Ectodermal cell (in vitro differentiated cells): ENCODE data around the gene POC1B.

Experiments
- H3K27ac ChIP-seq: 2 replicates; pipeline ENCODE4 v1.7.0; 2013; ENCODE audit warnings: mild to moderate bottlenecking, low read depth, low read length; ENCODE audit not compliant: insufficient read depth, poor library complexity, severe bottlenecking
- H3K27me3 ChIP-seq: 2 replicates; pipeline ENCODE4 v1.7.0; 2013; ENCODE audit warnings: mild to moderate bottlenecking, low read length; ENCODE audit not compliant: insufficient read depth, control insufficient read depth, poor library complexity, severe bottlenecking
- H3K36me3 ChIP-seq: one replicate; pipeline ENCODE4 v1.7.0; 2013; ENCODE audit warnings: low read length; ENCODE audit not compliant: control insufficient read depth, insufficient read depth
- H3K4me1 ChIP-seq: one replicate; pipeline ENCODE4 v1.7.0; 2013; ENCODE audit warnings: low read length; ENCODE audit not compliant: control insufficient read depth, insufficient read depth
- H3K4me3 ChIP-seq: 2 replicates; pipeline ENCODE4 v1.7.0; 2013; ENCODE audit warnings: low read depth, low read length, control low read depth; ENCODE audit not compliant: insufficient read depth
- H3K9me3 ChIP-seq: 2 replicates; pipeline ENCODE4 v1.7.0; 2013; ENCODE audit warnings: mild to moderate bottlenecking, low read length, moderate library complexity; ENCODE audit not compliant: control insufficient read depth
- WGBS, 2 experiments: methylation state at CpG; one replicate each; pipeline ENCODE4 v1.1.7; 2013; ENCODE audit warnings: missing lambda C conversion rate in 2 of 2; 5-methylcytosine and 5-hydroxymethylcytosine counted together

POC1B gene

DNA sequence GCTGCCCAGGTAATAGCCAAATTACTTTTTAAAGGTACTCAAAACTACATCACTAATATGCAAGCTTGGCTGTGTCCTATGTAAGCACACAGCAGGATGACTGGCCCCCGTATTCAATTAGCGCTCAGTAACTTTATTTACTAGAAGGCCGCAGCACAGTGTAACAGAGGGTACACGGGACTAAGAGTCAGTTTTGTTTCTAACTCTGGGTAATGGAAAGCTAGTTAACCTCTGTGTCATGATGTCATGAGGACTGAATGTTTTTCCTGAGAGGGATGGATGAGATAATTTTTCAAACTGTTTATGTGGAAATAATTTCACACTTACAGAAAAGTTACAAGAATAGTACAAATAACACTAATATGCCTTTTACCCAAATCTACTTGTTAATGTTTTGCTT is 28.4 kb downstream of the POC1B start:
- Histone ChIP-seq H3K27ac (no peak overlapping the region), H3K36me3 (no peaks in the 10 kb centered on the region), H3K27me3 (no peaks in the 10 kb centered on the region), H3K4me3 (no peak overlapping the region), H3K4me1 (no peaks in the 10 kb centered on the region), H3K9me3 (no peaks in the 10 kb centered on the region)
- WGBS, 2 experiments, result 87 to 95% methylated on average over 4 of the region's 4 CpGs

DNA sequence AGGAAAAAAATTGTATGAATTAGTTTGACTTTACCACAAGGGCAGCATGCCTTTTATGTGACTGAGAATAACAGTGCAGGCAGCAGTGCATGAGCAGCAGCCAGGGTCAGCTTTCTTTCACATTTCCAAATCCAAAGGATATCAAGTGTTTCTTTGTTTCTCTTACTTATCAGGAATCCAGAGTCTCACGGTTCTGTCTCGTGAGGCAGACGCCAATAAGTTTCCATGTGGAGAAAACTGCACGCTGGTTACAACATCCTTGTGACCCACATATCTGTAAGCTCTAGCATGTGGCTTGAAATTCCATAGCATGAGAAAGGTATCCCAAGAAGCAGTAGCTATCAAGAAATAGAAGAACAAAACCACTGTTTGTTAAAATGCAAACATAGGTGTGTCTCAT is 28.8 kb downstream of the POC1B start:
- 91 to 95% methylated on average over 4 of the region's 4 CpGs for WGBS, 2 experiments
- Histone ChIP-seq H3K36me3 (no peaks in the 10 kb centered on the region), H3K4me1 (no peaks in the 10 kb centered on the region), H3K27ac (no peak overlapping the region), H3K27me3 (no peaks in the 10 kb centered on the region), H3K4me3 (no peak overlapping the region), H3K9me3 (no peaks in the 10 kb centered on the region)

DNA sequence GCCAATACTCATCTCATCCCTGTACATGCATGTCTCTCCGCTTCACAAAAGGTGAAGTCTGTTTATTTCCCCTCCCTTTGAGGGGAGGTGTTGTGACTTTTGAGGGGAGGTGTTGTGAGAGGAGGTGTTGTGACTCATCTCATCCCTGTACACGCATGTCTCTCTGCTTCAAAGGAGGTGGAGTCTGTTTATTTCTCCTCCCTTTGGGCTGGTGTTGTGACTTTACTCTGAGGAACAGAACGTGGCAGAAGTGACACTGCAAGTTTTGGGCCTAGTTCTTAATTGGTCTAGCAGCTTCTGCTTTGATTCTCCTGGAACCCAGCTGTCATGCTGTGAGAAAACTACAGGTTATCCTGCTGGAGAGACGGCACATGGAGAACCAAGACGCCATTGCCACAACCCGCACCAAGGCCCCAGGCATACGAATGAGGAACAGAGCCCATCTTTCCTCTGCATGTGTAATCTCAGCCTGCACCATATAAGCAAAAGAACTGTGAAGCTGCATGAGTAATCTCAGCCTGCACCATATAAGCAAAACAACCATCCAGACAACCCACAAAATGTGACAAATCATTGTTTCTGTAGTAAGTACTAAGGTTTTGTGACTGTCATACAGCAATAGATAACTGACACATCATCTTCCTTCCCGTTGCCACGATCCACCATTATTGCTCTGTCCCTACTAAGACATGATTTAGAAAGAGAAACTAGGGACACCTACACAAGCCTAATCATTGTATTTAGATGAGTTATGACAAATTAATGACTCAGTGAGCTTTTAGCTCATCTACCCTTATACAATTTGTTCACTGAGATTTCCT is 31.2 kb downstream of the POC1B start:
- Histone ChIP-seq H3K27ac (no peak overlapping the region), H3K27me3 (no peaks in the 10 kb centered on the region), H3K9me3 (no peaks in the 10 kb centered on the region), H3K4me3 (no peak overlapping the region), H3K36me3 (no peaks in the 10 kb centered on the region), H3K4me1 (no peaks in the 10 kb centered on the region)
- 92 to 95% methylated on average over 9 of the region's 9 CpGs for WGBS, 2 experiments

DNA sequence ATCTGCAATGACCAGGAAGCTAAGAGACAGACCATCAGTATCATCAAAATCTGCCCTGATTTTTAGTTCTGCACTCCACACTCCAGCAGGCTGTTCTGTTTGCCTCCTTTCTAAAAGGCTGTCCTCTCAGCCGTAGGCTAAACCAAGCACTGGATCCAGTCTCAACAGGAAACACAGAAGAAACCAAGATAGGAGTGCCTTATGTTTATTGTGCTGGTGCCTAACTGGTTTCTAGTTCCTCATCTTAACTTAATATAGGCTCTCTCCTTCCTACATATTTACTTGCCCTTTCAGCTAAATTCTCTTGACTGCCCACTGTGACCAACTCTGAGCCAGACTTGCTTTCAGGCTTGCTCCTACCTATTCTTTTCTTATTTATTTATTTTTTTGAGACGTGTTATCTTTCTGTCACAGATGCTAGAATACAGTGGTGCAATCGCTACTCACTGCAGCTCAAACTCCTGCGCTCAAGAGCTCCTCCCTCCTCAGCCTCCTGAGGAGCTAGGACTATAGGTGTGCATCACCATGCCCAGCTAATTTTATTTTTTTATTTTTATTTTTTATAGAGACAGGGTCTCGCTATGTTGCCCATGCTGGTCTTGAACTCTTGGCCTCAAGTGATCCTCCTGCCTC is 32.1 kb downstream of the POC1B start:
- Histone ChIP-seq H3K4me3 (no peak overlapping the region), H3K9me3 (no peaks in the 10 kb centered on the region), H3K36me3 (no peaks in the 10 kb centered on the region), H3K4me1 (no peaks in the 10 kb centered on the region), H3K27me3 (no peaks in the 10 kb centered on the region), H3K27ac (no peak overlapping the region)
- WGBS, 2 experiments, result 89 to 93% methylated on average over 5 of the region's 5 CpGs

DNA sequence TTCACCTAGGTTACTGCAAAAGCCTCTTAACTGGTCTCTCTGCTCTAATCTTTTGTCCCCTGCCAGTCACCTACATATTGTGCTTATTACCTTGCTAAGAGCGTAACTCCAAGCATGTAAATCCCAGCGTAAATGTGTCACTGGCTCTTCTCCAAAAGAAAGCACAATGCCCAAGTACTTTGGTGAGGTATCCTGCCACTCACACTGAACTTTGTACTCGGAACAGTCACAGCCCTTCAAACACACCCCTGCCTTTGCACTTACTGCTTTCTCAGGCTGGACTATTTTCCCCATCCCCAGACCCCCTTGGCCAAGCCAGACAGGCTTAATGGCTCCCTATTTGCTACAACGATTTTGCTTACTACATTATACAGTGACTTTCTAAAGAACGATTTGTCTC is 33.0 kb downstream of the POC1B start:
- WGBS, 2 experiments, result 72 to 73% methylated on average over 5 of the region's 5 CpGs
- H3K27ac ChIP-seq, result no peak overlapping the region
- no peaks in the 10 kb centered on the region for H3K27me3 ChIP-seq
- no peaks in the 10 kb centered on the region for H3K4me1 ChIP-seq
- no peaks in the 10 kb centered on the region for H3K36me3 ChIP-seq
- H3K9me3 ChIP-seq, result no peaks in the 10 kb centered on the region
- no peak overlapping the region for H3K4me3 ChIP-seq

DNA sequence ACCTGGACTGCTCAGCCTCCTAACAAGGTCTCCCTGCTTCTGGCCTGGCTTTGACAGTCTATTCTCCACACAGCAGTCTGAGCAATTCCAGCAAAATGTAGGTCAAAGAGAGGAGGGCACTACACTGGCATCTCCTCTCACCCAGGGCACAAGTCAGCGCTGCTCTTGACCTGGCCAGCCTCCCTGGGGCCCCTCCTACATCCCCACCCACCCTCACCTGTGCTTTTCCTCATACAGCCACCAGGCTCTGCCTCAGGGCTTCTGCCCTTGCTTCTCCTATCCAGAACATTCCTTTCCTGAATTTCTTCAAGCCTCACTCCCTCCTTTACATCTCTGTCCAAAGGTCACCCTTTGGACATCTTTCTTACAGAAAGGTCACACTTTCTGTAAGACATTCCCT is 34.9 kb downstream of the POC1B start:
- Histone ChIP-seq H3K36me3 (no peaks in the 10 kb centered on the region), H3K4me1 (no peaks in the 10 kb centered on the region), H3K27me3 (no peaks in the 10 kb centered on the region), H3K4me3 (no peak overlapping the region), H3K27ac (no peak overlapping the region), H3K9me3 (no peaks in the 10 kb centered on the region)
- 91 to 93% methylated on average over 1 of the region's 1 CpG for WGBS, 2 experiments

DNA sequence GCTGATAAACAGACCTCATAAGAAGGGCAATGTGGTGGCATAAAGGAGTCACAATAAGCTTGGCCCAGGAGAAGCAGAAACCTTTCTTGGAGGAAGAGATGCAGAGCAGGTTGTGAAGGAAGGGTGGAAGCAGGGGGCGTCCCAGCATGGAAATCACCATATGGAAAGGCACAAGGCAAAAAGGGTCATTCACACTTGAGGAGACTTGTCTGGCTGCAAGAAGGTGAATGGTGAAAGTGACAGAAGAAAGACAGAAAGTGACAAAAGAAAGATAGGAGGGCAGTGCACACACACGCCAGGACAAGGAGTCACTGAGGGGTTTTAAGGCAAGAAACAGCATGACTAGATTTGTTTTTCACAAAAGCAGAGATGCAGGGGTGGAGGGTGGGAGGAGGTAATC is 39.6 kb downstream of the POC1B start:
- Histone ChIP-seq H3K27me3 (no peaks in the 10 kb centered on the region), H3K27ac (no peak overlapping the region), H3K36me3 (no peaks in the 10 kb centered on the region), H3K4me1 (no peaks in the 10 kb centered on the region), H3K4me3 (no peak overlapping the region), H3K9me3 (no peaks in the 10 kb centered on the region)
- 31 to 36% methylated on average over 2 of the region's 2 CpGs for WGBS, 2 experiments

DNA sequence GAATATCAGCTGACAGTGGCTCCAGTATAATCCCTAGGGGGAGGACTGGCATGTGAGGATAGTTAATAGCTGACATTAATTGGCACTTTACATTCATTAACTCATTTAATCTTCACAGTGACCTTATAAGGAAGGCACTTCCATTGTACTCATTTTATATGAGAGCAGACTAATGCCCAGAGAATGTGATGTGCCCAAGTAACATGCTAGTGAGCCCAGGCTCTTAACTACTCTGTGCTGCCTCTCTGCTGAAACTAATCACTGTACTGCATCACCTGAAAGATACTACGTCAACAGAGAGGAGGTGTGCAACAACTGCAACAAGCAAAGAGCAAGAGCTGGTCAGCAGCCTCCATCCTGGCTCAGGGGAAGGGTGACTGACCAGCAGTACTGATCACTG is 41.4 kb downstream of the POC1B start:
- Histone ChIP-seq H3K4me3 (no peak overlapping the region), H3K27ac (no peak overlapping the region), H3K9me3 (no peaks in the 10 kb centered on the region), H3K27me3 (no peaks in the 10 kb centered on the region), H3K36me3 (no peaks in the 10 kb centered on the region), H3K4me1 (no peaks in the 10 kb centered on the region)
- 91 to 92% methylated on average over 1 of the region's 1 CpG for WGBS, 2 experiments

DNA sequence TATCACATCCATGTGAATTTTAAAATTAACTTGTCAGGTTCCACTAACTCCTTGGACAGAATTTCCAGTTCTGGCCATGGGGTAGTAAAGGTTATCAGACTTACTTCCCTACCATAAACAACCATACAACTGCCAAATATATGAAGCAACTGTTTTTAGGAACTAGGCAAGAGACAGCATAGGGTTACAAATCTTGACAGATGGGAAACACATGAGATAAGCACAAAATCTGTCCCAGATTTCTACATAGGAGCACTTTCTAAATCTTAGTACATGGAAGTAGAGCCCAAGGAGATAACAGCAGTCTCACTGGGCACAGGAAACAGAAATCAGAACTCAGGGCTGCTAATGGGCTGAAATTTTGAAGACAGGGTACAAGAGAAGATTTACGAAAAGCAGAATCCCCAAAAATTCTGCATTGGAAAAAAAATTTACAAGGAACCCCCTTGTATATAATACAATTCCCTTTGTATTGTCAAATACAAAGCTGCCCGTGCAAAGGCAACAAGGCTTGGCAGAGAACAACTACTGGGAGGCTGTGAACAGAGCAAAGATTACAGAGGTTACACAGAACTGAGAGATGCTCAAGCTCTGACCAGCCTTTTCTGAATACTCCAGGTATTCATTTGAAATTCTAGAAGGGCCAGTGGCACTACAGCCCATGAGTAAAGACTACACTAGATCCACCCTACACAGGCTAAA is 44.5 kb downstream of the POC1B start:
- H3K4me3 ChIP-seq, result no peak overlapping the region
- no peaks in the 10 kb centered on the region for H3K9me3 ChIP-seq
- WGBS, 2 experiments, result 92 to 96% methylated on average over 2 of the region's 2 CpGs
- H3K4me1 ChIP-seq, result no peaks in the 10 kb centered on the region
- no peaks in the 10 kb centered on the region for H3K36me3 ChIP-seq
- no peaks in the 10 kb centered on the region for H3K27me3 ChIP-seq
- H3K27ac ChIP-seq, result no peak overlapping the region

DNA sequence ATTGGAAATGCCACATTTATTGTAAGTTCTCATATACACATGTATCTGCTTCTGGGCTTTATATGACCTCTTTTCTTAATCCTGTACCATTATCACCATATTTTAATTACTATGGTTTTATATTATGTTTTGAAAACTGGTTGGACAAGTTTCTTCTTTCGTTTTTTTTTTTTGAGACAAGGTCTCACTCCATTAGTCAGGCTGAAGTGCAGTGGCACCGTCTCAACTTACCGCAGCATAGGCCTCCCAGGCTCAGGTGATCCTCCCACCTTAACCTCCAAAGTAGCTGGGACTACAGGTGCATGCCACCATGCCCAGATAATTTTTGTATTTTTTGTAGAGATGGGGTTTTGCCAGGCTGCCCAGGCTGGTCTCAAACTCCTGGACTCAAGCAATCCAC is 45.9 kb downstream of the POC1B start:
- Histone ChIP-seq H3K27me3 (no peaks in the 10 kb centered on the region), H3K4me3 (no peak overlapping the region), H3K27ac (no peak overlapping the region), H3K36me3 (no peaks in the 10 kb centered on the region), H3K9me3 (no peaks in the 10 kb centered on the region), H3K4me1 (no peaks in the 10 kb centered on the region)
- WGBS, 2 experiments, result 92 to 98% methylated on average over 3 of the region's 3 CpGs
